ENCODE data around the gene APOA5. TPM values are rescaled to one million over a fixed set of nuclear protein-coding genes. Genes with fewer than 3 reads are reported as not detected.

The APOA5 gene
- total and polyA plus RNA-seq, 2 of the 13 experiments (the other 11 are each of a cell fraction or from before 2014, with no cell fraction given) = 44.0 to 49.1 TPM

- TF ChIP-seq GFI1 (CRISPR knock-in tag; IDR thresholded peaks at IDR 0.05; ENCODE audit: borderline replicate concordance) (peak; percentile 23; the same call in 1 of the 2 replicates), KDM1A (CRISPR knock-in tag; IDR thresholded peaks at IDR 0.05) (peak; percentile 68; the same call in 1 of the 2 replicates), TERF1 (CRISPR knock-in tag; IDR thresholded peaks at IDR 0.05) (no peak), ZFP1 (CRISPR knock-in tag; IDR thresholded peaks at IDR 0.05) (no peak), BORCS8-MEF2B (CRISPR knock-in tag; IDR thresholded peaks at IDR 0.05) (no peak), PPARG (CRISPR knock-in tag; conservative IDR thresholded peaks at IDR 0.05) (no peak), SMYD3 (CRISPR knock-in tag; IDR thresholded peaks at IDR 0.05) (no peak), ZNF7 (CRISPR knock-in tag; IDR thresholded peaks at IDR 0.05) (no peak), ZNF432 (CRISPR knock-in tag; IDR thresholded peaks at IDR 0.05; ENCODE audit: borderline replicate concordance) (no peak), RBM39 (IDR thresholded peaks at IDR 0.05; ENCODE audit: low read depth, low read length, poor library complexity, severe bottlenecking) (no peak), MAF1 (CRISPR knock-in tag; IDR thresholded peaks at IDR 0.05; ENCODE audit: borderline replicate concordance) (no peak), U2AF2 (IDR thresholded peaks at IDR 0.05; ENCODE audit: low read depth, low read length) (no peak), THAP11 (CRISPR knock-in tag; IDR thresholded peaks at IDR 0.05) (no peak), SMAD1 (CRISPR knock-in tag; IDR thresholded peaks at IDR 0.05; ENCODE audit: borderline replicate concordance, low read depth) (no peak), EEA1 (CRISPR knock-in tag; IDR thresholded peaks at IDR 0.05; ENCODE audit: borderline replicate concordance) (no peak), FLYWCH1 (CRISPR knock-in tag; IDR thresholded peaks at IDR 0.05) (no peak), IKZF1 (IDR thresholded peaks at IDR 0.05) (no peak), STAT5B (CRISPR knock-in tag; IDR thresholded peaks at IDR 0.05) (no peak), ZNF142 (CRISPR knock-in tag; IDR thresholded peaks at IDR 0.05) (peak; percentile 92), HNF4G (IDR thresholded peaks at IDR 0.05; ENCODE audit: borderline replicate concordance, low read depth, low read length) (0 out of 2 replicates have a peak, but pooled peaks have one; percentile 46), HNF4G (CRISPR knock-in tag; IDR thresholded peaks at IDR 0.05; ENCODE audit: borderline replicate concordance, low read depth) (no peak; the same call in 1 of the 2 replicates), SMARCE1 (IDR thresholded peaks at IDR 0.05; ENCODE audit: borderline replicate concordance) (no peak), KDM2A (CRISPR knock-in tag; IDR thresholded peaks at IDR 0.05; ENCODE audit: borderline replicate concordance, low read depth) (no peak), ZNF354B (CRISPR knock-in tag; IDR thresholded peaks at IDR 0.05) (no peak), ZNF234 (CRISPR knock-in tag; conservative IDR thresholded peaks at IDR 0.05) (no peak)
Measured at GRCh38 chr11:116825854-116826750, 34.4 kb upstream of the APOA5 start (continued).

All from HepG2 (cell line).